CD4-positive, alpha-beta T cell treated with Interleukin-17A for 4 hours (primary cell): ENCODE data around the gene GPT2.

Experiments used
- DNase-seq: peaks from one replicate; pipeline ENCODE4 v3.0.0-alpha.2; 2020; ENCODE audit warnings: mixed read lengths

GPT2 gene, protein sequence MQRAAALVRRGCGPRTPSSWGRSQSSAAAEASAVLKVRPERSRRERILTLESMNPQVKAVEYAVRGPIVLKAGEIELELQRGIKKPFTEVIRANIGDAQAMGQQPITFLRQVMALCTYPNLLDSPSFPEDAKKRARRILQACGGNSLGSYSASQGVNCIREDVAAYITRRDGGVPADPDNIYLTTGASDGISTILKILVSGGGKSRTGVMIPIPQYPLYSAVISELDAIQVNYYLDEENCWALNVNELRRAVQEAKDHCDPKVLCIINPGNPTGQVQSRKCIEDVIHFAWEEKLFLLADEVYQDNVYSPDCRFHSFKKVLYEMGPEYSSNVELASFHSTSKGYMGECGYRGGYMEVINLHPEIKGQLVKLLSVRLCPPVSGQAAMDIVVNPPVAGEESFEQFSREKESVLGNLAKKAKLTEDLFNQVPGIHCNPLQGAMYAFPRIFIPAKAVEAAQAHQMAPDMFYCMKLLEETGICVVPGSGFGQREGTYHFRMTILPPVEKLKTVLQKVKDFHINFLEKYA

DNA sequence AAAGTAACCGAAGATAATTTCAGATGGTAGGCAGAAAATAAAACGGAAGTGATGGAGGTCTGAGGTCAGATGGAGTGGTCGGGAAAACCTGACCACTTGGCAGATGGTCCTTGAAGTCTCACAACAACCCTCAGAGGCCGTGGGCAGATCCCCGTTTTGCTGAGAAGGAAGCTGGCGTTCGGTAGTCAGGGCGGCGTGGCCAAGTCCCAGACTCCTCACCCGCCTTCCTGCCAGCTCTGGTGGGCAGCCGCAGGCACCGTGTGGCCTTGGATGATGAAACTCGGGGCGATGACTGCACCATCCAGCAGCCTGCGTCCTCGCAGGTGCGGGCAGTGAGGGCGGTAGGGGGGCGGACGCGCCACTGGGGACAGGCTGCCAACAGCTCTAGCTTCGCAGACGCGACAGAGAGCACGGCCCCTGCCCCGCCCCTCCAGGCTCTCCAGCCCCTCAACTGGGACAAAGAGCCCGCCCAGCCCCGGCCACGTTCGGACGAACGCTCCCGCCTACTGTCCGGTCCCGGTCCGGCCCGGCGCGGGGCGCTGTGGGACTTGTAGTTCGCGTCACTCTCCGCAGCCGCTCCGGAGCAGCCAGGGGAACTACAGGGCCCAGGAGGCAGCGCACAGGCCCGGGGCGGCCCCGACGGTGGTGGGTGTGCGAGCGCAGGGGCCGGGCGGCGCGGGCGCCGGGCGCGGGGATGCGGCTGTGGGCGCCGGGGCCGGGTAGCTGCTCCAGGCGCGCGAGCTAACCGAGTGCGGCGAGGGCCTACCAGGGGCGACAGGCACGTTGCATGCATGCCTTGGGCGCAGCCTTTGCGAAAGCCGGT, at the start of gene GPT2:
Gene GPT2, plus strand, starts transcription at position 673 of the 823 bp plus-strand sequence. CDS start 354 bp downstream, outside the sequence.
- peak; percentile 79 for DNase-seq

DNA sequence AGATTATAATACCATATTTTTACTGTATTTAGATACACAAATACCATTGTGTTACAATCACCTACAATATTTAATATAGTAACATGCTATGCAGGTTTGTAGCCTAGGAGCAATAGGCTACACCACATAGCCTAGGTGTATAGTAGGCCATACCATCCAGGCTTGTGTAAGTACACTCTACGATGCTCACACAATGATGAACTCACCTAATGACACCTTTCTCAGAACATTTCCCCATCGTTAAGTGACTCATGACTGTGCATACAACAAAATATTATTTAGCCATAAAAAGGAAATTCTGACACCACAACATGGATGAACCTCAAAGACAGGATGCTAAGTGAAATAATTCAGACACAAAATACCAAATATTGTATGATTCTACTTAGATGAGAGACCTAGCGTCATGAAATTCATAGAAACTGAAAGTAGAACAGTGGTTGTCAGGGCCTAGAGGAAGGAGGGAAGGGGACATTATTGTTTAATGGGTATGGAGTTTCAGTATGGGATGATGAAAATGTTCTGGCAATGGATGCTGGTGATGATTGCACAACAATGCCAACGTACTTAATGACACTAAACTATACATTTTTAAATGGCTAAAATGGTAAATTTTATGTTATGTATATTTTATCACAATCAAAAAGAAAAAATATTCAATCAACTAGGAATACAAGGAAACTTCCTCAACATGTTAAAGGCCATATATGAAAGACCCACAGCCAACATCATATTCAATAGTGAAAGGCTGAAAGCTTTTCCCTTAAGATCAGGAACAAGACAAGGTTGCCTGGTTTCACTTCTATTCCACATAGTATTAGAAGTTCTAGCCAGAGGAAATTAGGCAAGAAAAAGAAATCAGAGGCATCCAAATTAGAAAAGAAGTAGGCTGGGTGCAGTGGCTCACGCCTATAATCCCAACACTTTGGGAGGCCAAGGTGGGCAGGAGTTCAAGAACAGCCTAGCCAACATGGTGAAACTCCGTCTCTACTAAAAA, 47.3 kb upstream of the GPT2 start:
- DNase-seq = no peak

DNA sequence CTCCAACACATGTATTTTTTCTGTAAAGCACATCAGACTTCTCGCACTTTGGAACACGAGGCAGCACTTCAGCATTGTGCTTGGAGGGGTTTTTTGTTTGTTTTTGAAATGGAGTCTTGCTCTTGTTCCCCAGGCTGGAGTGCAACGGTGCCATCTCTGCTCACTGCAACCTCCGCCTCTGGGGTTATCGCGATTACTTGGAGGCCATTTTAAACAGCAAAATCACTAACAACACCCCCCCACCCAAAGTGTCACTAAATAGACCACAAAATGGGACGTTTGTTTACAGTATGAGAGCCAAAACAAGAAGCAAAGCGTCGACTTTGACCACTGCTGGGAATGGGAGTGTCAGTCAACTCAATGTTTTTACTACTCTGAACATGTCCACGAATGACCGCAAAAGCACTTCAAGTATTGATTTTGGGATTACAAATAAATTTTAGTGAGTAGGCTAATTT, 44.1 kb upstream of the GPT2 start:
- DNase-seq = no peak

DNA sequence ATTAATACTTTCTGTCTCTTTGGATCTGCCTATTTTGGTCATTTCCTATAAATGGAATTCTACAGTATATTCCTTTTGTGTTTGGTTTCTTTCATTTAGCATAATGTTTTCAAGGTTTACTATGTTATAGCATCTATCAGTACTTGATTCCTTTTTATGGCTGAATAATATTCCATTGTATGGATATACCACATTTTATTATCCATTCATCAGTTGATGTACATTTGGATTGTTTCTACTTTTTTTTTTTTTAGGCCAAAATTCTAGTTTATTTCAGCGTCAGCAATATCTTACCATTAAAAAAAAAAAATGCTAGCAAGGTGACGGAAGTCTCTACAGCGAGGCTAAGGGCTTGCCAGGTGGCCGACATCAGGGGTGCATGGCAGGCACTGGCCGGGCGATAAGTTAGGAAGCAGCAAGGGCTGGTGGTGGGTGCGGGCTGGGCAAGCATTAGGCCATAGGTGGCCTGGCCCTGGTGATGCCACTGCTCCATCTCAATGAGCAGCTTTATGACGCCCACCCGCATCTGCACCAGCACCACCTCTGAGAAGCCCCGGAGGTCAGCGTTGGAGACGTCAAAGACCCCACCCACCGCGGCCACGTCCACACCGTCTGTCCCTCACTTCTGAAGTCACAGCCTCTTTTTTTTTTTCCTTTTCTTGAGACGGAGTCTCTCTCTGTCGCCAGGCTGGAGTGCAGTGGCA, 41.8 kb upstream of the GPT2 start:
- DNase-seq = no peak

DNA sequence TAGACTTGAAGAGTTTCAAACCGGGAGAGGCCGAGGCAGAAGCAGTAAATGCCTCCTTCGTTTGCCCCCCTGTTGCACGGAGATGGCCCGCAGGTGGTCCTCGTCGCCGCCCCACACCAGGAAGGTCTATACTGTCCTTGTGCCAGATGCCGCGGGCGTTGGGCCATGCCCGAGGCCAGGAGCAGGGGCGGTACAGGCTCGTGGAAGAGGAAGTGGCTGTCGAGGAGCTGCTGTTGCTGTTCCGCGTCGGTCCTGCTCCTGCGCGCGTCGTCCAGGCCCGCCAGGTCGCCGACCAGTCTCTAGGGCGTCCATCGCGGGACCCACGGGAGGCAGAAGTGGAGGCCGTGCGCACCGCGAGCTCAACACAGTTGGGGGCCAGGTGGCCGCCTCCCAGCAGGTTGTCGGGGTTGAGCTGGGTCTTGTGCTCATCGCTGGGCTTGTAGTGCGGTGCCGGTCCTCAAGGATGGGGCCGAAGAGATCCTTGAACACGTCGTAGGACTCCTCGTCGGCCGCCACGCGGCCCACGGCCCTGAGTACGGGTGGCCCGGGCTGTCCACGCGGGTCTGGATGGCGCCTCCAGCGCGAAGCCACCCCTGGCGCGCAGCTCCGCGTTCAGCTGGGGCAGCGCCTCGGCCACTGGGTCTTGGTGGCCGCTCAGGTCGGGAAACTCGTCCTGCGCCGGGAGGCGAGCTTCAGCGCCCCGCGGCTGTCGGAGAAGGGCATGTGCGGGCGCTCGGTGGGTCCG, 40.1 kb upstream of the GPT2 start:
- no peak for DNase-seq

DNA sequence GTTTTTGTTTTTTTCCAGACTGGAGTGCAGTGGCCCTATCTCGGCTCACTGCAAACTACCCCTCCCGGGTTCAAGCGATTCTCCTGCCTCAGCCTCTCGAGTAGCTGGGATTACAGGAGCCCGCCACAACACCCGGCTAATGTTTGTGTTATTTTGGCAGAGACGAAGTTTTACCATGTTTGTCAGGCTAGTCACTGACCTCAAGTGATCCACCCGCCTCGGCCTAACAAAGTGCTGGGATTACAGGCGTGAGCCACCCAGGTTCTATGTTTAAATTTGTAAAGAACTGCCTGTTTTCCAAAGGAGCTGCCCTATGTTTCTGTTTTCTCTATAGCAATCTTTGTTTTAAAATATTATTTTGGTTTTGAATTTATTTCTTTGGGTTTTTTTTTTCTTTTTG, 39.4 kb upstream of the GPT2 start:
- DNase-seq = no peak

DNA sequence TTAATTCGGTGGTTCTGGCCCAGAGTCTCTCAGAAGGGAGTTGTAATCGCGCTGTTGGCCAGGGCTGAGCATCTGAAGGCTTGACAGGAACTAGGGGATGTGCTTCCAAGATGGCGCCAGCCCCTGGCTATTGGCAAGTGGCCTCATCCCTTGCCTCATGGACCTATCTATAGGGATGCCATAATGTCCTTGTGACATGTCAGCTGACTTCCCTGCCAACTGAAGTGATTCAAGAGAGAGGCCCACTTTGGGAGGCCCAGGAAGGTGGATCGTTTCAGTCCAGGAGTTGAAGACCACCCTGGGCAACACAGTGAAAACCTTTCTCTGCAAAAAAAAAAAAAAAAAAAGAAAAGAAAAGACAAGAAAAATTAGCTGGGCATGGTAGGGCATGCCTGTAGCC, 38.2 kb upstream of the GPT2 start:
- DNase-seq = no peak

DNA sequence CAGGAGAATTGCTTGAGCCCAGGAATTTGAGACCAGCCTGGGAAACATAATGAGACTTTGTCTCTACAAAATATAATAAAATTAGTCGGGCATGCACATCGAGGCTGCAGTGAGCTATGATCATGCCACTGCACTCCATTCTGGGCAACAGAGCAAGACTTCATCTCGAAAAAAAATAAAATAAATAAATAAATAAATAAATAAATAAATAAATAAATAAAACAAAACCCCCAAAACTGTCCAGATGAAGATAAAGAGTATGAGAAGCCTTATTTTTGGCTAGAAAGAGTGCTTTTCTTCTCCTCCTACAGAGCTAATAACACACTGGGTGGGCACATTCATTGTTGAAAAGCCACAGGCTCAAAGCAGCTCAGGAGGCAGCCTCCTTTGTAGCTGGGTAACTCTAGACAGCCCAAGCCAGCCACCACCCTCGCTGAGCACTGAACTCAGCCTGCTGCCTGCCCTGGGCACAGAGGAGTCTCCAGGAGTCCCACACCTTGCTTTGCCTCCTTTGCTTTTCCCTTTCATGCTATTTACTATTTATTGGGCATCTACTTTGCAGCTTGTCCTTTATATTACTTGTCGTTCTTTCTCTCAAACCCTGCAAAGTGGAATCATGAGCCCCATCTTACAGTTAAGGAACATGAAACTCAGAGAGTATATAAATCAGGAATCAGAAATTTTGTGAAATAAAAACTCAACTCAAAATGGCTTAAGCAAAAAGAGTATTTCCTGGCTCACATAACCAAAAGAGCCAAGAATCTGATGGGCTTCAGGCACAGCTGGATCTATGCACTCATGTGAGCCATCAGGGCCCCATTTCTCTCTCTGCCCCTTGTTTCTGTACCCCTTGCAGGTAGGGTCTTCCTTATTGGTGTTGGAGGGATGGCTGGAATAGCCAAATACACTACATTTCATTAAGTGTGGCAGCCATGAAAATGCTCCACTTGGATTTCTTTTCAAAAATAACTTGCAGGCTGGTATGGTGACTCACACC, 35.1 kb upstream of the GPT2 start:
- no peak for DNase-seq

DNA sequence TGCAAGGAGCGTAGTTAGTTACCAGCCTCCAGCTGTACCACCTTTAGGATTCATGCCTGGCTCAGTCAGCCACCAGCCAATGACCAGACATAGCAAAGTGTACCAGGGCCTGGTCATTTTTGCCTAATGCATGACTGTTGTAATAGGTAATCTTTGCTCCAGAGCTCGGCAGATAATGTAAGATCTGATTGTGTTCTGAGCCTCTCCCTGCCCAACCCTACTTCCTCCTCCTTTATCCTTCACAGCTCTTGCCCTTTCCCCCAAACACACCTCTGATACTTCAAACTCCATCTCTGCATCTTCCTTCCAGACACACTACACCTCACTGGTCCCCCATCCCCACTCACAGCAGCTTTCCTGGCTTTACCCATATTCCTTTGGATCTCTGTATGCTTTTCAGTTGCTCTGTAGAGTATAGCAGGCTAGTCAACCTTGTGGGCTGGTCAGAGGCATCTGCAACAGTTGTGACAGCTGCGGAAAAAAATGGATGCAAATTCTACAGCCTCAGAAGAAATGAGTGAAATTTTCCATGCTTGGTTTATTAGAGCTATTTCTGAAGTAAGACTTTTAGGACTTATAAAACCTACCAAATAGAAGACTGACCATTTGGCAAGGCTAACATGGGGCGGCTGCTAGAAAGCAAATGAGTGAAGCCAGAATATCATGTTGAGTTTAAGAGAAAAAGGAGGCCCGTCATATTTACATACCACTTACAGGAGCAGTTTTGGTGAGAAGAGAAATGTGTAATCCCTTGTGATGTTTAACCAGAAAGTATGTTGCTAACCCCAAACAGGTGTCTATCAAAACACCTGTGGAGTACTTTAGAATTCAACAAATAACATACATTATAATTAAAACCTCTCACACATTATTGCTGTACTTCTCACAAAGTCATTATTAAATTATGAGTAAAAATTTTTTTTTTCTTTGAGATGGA, 33.3 kb upstream of the GPT2 start:
- no peak for DNase-seq

DNA sequence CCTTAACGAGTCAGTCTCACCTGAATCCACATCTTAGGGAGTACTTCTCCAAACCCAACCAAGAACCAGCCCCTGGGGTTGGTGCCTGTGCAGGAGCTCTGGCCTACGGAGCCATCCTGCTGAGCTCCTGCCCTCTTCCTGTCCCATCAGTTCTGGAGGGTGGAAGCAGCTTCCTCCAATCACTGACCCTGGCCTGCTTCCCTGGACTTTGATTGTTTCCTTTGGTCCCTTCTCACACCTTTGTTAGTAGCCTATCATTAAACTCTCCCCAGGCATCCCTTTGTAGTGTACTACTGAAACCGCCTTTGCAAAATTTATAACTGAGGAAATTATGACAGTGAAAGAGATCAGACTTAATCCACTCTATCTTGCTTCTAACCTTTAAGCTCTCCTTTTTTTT, 32.0 kb upstream of the GPT2 start:
- DNase-seq = no peak

DNA sequence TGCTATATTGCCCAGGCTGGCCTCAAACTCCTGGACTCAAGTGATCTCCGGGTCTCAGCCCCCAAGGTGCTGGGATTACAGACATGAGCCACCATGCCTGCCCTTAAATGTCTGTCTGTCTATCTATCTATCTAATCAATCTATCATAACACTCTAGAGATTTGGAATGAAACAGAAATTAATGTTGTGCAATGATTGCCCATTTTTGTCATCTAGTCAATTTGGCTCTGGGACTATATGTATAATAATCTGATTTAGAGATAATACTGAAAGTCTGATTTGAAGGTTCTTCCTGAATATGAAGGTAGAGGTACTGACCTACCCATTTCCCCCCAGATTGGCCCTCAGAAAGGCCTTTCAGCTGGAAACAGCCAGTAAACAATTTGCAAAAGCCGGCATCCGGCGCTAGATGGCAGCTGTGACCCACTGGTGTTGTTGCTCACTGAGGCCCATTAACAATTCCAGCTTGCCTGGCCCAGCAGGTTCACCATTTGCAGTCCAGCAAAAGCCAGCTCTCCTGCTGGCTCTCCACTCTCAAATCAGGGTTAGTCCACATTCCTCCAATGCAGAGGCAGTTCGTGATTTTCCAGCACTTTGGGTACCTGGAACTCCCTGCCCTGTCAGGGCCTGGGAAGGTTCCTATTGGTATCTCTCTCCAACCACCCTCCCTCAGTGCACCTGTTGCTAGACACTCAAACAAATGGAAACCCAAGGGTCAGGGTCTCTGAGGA, 30.3 kb upstream of the GPT2 start:
- DNase-seq = peak; percentile 71

DNA sequence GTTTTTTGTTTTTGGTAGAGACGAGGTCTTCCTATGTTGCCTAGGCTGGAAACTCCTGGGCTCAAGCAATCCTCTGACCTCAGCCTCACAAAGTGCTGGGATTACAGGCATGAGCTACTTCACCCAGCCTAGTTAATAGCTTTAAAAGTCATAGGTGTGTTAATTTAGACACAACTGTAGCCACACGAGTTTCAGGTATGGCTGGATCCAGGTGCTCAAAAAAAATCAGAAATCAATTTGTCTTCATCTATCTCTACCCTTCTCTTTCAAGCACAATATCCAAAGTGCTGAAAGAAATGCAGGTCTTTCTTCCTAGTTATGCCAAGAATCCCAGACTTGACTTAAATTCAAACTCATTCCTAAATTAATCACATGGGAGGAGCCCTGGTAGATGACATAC, 29.3 kb upstream of the GPT2 start:
- DNase-seq = no peak

DNA sequence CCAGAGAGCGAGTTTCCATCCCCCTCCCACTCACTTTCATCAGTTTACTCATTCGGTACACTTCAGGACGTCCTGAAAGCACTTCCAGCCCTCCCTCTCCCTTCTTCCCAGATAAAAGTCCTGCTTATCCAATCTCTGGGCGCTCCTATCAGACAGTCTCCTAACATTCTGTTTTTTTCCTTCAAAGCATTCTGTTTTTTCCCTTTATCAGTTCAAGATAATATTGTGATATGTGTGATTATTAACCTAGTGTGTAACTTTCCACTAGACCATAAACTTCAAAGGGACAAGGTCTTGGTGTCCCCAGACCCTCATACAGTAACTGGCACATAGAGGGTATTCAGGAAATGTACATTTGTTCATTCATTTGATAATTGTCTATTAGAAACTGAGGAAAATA, 28.8 kb upstream of the GPT2 start:
- DNase-seq = no peak

DNA sequence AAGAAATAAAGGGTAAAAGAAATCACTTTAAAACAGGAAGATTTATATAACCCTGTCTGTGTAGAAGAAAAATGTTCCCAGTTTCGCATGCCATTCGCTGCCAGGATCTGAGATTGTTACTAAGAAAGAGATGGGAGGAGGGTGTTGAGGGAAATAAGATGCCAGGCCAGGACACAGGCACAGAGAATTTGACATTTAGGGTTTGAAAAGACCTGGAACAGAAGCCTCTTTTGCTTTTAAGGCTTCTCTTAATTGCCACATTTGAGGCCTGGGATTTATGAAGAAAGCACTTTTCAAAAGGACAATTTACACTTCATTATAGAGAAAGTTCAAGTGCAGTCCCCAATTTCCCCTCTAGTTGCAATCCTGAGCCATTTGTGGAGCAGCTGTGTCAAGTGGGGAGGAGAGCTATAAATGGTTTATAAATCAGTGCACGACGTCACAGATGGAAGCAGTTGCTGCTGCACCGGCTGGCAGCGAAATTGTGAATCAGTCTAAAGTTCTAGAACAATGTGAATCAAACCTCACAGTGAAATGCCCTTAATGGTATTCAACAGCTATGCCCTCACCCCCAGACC, 26.7 kb upstream of the GPT2 start:
- no peak for DNase-seq

DNA sequence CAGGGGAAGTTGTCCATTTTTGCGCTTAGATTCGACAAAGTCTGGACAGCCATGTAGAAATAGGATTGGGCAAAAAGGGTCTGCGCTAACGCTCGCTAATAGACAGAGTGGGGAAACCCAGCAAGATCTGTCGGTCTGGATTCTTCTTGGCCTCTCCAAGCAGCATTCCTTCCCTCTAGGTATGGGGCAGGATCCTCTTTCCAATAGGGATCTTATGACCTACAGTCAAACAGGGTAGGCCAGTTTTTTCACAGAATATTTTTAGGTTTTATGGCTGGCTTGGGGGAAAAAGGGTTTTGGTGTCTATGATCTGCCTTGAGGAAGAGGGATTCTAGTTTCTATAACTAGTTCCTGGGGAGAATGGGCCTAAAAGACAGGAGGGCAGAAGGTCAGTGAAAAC, 26.0 kb upstream of the GPT2 start:
- DNase-seq = no peak

DNA sequence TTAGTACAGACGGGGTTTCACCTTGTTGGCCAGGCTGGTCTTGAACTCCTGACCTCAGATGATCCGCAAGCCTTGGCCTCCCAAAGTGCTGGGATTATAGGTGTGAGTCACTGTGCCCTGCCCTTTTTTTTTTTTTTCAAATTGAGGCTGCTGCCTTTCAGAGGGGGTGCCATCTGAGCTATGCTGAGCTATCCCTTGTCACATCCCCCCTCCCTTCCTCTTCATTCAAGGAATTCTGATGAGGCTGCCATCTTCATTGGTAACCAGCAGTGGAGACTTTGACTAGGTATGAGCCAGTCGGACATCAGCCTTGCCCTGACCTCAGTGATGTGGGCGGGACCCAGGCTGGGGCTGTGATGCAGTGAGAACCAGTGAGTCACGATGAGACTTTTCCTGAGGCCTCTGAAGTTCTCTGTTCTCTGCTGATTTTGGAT, 24.4 kb upstream of the GPT2 start:
- DNase-seq = no peak
